Measurements from ENCODE around the gene SLIT1.
A peak's percentile ranks its signal among the peaks of the same experiment; 100 is the strongest.

SLIT1 gene

GRCh38 chr10:97169911-97170693 lies 15.7 kb downstream of the SLIT1 start:
- H3K27me3 ChIP-seq (ENCODE audit: insufficient read depth, low read depth, severe bottlenecking): no peaks in the 10 kb centered on the region
- TF ChIP-seq CTCF (IDR thresholded peaks at IDR 0.05; ENCODE audit: low read depth, low read length): 0 out of 2 replicates have a peak, but pooled peaks have one; percentile 7
- H3K27ac ChIP-seq: peak overlapping the region; percentile 63
- no peaks in the 10 kb centered on the region for H3K36me3 ChIP-seq
- no peak overlapping the region for H3K4me3 ChIP-seq (ENCODE audit: low read depth, low read length)
- peak; percentile 49 for DNase-seq
- H3K9me3 ChIP-seq (ENCODE audit: severe bottlenecking): no peaks in the 10 kb centered on the region

GRCh38 chr10:97169063-97169462 lies 16.7 kb downstream of the SLIT1 start:
- no peaks in the 10 kb centered on the region for H3K27me3 ChIP-seq (ENCODE audit: insufficient read depth, low read depth, severe bottlenecking)
- peak; percentile 69 for DNase-seq
- no peaks in the 10 kb centered on the region for H3K9me3 ChIP-seq (ENCODE audit: severe bottlenecking)
- H3K27ac ChIP-seq: no peak overlapping the region
- no peak for TF ChIP-seq CTCF (IDR thresholded peaks at IDR 0.05; ENCODE audit: low read depth, low read length)
- H3K36me3 ChIP-seq: no peaks in the 10 kb centered on the region
- H3K4me3 ChIP-seq (ENCODE audit: low read depth, low read length): no peak overlapping the region

GRCh38 chr10:97168645-97169044 lies 17.1 kb downstream of the SLIT1 start:
- Histone ChIP-seq H3K4me3 (ENCODE audit: low read depth, low read length) (no peak overlapping the region), H3K27me3 (ENCODE audit: insufficient read depth, low read depth, severe bottlenecking) (no peaks in the 10 kb centered on the region), H3K27ac (no peak overlapping the region), H3K9me3 (ENCODE audit: severe bottlenecking) (no peaks in the 10 kb centered on the region), H3K36me3 (no peaks in the 10 kb centered on the region)
- DNase-seq: no peak
- TF ChIP-seq CTCF (IDR thresholded peaks at IDR 0.05; ENCODE audit: low read depth, low read length): no peak

GRCh38 chr10:97165499-97165898 lies 20.3 kb downstream of the SLIT1 start:
- no peaks in the 10 kb centered on the region for H3K27me3 ChIP-seq (ENCODE audit: insufficient read depth, low read depth, severe bottlenecking)
- no peak overlapping the region for H3K27ac ChIP-seq
- peaks cover 5% of the 10 kb centered on the region; the same call in 1 of the 2 replicates for H3K36me3 ChIP-seq
- TF ChIP-seq CTCF (IDR thresholded peaks at IDR 0.05; ENCODE audit: low read depth, low read length): no peak
- DNase-seq: no peak
- H3K4me3 ChIP-seq (ENCODE audit: low read depth, low read length): no peak overlapping the region
- H3K9me3 ChIP-seq (ENCODE audit: severe bottlenecking): no peaks in the 10 kb centered on the region

- H3K9me3 ChIP-seq (ENCODE audit: severe bottlenecking): no peaks in the 10 kb centered on the region
- H3K4me3 ChIP-seq (ENCODE audit: low read depth, low read length): no peak overlapping the region
- DNase-seq: no peak
- peaks cover 5% of the 10 kb centered on the region; the same call in 1 of the 2 replicates for H3K36me3 ChIP-seq
- no peak overlapping the region for H3K27ac ChIP-seq
- TF ChIP-seq CTCF (IDR thresholded peaks at IDR 0.05; ENCODE audit: low read depth, low read length): no peak
- no peaks in the 10 kb centered on the region for H3K27me3 ChIP-seq (ENCODE audit: insufficient read depth, low read depth, severe bottlenecking)
These were observed 21.8 kb downstream of the SLIT1 start for GRCh38 chr10:97163781-97164501.

All from WERI-Rb-1 (cell line).